HG02981 (cell line): ENCODE results near the gene UTP4.

Experiments
- ATAC-seq: cut with Tn5 transposase; IDR thresholded peaks from one replicate; pipeline ENCODE4 v1.9.1; 2021; ENCODE audit warnings: mild to moderate bottlenecking, moderate library complexity; ENCODE audit not compliant: unreplicated experiment

Gene UTP4

DNA sequence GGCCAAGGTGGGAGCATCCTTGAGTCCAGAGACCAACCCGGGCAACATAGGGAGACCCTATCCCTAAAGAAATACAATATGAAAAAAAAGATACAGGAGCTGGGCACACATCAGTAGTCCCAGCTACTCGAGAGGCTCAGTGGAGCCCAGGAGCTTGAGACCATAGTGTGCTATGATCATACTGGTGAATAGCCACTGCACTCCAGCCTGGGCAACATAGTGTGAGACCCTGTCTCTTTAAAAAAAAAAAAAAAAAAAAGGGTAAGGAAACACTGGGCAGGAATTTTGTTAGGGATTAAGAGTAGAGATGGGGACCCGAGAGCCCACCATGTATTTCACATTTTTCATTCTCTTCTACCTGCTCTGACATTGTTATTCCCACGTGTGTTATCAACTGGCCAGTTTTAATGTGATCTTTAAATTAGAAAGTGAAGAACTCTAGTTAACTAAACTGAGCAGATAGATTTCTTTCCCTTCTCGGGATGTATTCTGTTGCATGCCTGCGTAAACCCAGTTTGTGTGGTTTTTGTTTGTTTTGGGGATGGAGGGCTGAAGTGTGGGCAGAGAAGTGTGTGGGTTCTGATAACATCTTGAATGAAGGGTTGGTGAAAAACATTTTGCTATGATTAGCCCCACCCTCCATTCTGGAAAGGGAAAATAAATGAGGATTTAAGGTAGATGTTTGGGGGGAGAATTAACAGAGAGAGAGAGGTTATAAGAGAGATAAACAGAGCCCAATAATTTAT, 37.3 kb downstream of the UTP4 start:
- ATAC-seq: no peak

DNA sequence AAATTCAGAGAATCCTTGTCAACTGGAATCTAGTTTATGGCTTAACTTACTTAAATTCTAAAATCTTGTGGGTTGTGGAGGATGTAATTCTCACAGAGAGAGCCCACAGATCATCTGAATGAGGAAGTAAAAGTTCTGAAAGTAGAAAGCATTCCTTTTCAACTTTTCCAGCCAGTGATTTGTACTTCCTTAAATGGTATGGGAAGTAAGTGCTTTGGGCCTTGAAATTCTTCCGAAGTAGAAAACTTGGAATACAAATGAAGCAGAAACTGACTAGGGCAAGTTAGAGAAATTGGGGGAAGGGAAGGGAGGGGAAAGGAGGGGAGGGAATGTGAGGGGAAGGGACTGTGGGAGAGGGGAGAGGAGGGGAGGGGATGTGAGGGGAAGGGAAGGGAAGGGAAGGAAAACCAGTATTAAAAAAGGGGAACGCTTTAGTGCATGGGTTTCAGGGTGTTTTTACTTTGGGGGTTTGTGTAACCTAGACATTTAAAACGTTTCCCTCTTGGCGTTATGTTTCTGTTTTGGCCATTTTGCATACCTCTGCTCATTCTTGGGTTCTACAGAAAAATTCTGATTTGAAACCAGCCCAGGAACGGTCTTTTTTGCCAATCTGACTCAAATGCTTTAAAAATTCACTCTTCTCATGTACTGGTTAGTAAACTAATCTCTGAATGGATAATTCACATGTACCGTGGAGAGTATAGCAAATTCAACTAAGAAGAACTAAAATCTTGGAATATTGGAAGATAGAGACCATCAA, 39.1 kb downstream of the UTP4 start:
- ATAC-seq: no peak

DNA sequence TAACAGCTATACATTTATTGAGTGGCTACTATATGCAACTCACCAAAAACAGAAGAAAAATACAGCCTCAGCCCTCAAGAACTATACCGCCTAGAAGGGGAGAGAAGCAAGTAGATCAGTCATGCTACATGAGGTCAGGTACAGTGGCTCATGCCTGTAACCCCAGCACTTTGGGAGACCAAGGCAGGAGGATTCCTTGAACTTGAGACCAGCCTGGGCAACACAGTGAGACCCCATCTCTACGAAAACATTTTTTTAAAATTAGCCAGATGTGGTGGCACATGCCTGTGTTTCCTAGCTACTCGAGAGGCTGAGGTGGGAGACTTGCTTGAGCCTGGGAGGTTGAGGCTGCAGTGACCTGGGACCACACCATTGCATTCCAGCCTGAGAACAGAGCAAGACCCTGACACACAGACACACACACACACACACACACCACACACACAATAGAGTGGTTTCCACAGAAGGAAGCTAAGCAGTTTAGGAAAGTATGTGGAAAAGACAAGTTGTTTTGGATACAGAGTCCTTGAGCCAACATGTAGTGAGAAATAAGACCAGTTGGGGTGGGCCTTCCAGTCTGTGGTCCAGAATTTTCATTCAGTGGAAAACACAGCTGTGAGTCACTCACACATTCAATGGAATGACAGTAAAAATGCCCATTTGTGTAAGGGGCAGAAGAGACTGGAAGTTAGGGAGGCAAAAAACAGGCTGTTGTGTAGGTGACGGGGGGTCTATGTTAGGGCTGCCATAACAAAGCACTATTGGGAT, 43.8 kb downstream of the UTP4 start:
- ATAC-seq: no peak

DNA sequence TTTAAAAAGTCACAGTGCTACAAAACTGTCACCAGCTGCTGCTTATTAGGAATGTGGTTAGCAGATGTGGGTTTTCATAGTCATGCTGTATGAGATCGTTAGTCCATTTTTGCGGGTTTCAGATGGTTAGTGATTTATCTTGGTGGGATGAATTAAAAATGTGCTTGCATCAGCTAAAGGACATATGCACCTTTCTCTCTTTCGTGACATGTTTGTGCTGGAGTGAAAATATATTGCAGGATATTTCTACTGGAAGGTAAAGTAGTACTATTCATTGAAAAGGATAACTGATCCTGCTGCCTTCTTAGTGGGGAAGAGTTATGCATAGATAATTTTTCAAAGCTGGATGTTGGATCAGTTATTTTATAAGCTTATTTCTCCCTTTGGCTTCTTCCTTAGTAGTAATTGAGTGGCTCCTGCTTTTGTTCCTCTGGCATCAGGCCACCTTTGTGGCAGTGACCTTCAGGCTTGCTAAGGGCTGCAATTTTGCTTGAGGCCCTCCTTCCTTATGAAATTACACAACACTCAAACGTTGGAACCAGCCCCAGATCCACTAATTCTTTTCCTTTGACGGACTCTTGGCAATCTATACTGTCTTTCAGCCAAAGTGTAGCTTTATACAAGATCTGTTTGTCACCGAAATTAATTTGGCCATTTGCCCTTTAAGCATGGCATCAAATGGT, 47.0 kb downstream of the UTP4 start:
- ATAC-seq: no peak

DNA sequence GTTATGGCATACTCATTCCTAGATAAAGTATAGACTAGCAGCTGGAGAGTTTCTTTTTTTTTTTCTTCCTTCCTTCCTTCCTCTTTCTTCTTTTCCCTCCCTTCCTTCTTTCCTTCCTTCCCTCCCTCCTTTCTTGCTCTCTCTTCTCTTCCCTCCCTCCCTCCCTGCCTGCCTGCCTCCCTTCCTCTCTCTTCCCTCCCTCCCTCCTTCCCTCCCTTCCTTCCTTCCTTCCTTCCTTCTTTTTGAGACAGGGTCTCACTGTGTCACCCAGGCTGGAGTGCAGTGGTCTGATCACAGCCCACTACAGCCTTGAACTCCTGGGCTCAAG, 47.5 kb downstream of the UTP4 start:
- ATAC-seq: no peak

DNA sequence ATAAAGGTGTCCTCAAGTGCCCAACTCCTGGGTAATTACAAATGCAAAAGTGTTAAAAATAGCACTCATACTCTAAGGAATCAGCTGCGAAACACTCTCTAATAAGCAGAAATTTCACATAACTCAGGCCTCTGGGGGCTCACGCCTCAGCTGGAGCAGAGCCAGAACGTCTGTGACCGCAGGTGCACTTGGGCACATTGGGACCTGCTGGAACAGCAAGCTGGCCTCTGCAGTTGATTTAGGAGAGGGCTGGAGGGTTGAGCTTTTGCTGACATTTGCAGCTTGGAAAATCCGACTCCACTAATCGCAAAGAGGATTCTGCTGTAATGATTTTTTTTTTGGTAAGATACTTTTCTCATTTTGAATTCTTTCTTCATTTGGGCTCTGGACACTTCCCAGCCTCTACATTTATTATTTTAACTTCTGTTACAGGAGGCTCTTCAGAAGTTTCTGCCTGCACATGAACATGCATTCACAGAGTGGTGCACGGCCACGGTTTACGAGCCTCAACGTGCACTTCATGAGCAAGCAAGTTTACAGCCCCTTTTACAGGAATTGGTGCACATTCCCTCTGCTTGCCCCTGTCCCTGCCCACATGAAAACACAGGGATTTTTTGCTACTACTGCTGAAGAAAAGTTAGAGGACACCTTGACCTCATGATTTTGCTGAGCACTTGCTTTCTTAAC, 50.4 kb downstream of the UTP4 start:
- ATAC-seq: no peak

DNA sequence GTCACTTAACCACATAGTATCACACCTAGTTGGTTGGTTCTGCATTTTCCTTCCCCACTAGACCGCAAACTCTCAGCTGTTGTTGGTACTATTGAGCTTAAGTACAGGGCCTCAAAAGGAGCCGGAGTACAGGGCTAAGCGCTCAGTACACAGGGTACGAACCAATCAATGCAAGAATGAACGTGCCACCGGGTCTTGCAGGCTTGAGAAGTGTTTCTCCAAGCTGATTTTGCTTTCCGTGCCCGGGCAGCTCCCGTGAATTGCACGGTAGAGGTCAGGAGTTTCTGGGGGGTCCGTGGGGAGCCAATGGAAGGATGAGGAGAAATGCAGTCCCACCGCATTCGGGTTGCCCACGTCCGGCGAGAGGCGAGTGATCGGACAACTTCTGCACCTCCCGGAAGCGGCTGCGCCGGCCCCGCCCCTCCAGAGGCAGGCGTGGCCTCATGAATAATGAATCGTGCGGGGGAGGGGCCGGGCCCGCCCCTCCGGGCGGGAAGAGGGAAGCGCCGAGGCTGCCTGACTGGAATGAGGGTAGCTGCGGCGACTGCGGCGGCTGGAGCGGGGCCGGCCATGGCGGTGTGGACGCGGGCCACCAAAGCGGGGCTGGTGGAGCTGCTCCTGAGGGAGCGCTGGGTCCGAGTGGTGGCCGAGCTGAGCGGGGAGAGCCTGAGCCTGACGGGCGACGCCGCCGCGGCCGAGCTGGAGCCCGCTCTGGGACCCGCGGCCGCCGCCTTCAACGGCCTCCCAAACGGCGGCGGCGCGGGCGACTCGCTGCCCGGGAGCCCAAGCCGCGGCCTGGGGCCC, 54.4 kb downstream of the UTP4 start, which contains the start of gene SNTB2:
Gene SNTB2 (plus strand): TSS at position 523 of the 804 bp plus-strand sequence. CDS start 3 bp downstream, at position 526.
- peak; percentile 78 for ATAC-seq

DNA sequence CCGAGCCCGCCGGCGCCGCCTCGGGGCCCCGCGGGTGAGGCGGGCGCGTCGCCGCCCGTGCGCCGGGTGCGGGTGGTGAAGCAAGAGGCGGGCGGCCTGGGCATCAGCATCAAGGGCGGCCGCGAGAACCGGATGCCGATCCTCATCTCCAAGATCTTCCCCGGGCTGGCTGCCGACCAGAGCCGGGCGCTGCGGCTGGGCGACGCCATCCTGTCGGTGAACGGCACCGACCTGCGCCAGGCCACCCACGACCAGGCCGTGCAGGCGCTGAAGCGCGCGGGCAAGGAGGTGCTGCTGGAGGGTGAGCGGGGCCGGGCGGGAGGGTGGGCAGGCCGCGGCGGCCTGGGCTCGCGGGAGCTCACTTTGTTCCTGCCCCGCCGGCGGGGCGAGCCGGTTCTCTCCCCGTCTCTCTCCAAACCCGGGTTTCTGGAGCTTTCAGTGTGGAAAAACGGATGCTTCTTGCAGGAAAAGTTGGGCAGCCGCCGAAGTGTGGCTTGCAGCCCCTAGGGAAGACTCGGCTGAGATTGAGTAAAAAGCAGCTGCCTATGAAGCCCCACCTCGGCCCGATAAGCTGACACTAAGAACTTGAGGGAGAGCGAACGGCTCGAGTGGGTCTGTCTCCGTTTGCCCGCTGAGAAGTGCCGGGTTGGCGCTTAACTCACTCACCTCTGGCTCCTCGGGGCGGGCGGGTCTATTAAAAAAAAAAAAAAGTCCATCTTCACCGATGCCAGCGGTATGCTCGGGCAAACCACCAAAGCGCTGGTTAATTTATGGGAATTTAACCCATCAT, 55.2 kb downstream of the UTP4 start:
- peak; percentile 29 for ATAC-seq

DNA sequence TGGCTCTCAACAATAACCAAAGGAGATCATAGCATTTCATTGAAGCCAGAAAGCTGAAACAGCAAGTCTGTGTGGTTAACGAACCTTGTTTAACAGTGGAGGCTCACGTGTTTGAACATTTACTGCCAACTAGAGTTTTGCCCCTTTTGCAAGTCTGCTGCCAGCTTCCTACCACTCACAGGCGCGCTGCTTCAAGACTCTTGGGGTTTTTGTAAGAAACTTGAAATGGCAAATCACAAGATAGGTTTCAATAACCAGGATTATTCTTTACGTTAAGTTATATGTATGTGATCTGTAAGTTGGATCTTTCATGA, 55.7 kb downstream of the UTP4 start:
- ATAC-seq: no peak

DNA sequence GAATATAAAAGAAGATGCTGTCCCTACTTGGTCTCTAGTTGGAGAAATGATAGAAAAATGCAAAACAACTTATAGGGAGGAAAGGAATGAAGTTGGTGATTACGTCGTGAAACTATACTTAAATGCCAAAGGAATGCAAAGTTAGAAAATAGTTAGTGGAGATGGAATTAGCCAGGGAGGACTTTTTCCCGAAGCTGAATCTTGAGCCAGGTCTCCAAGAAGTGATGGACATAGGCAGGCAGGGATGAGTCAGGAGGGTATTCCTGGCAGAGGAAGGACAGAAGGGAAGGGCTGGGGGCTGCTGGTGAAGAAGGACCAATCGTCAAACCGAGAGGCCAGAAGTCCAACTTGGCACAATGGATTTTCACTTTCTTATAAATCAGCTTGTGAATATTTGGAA, 56.3 kb downstream of the UTP4 start:
- ATAC-seq: no peak

DNA sequence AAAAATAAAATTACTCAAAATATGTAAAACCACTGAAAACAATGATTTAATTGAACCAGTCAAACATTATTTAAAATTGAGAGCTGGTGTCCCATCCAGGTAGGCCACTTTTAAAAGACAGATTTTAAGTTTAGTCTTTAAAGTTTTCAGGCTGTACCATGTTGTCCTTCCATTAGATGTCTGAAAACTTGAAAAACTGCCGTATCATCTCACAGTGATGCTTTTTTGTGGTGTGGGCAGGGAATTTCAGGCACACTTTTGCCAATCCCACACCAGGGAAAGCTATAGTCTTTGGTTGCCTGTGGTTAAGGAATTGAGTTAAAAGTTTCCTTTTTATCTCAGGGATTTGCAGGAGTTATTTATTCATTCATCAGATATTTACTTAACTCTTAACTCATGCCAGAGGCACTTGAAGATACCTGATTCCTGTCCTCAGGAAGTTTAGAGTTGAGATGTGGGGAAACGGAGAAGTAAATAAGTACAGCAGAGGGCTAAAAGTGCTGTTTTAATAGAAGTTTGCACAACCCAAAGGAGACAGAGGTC, 57.7 kb downstream of the UTP4 start:
- no peak for ATAC-seq

DNA sequence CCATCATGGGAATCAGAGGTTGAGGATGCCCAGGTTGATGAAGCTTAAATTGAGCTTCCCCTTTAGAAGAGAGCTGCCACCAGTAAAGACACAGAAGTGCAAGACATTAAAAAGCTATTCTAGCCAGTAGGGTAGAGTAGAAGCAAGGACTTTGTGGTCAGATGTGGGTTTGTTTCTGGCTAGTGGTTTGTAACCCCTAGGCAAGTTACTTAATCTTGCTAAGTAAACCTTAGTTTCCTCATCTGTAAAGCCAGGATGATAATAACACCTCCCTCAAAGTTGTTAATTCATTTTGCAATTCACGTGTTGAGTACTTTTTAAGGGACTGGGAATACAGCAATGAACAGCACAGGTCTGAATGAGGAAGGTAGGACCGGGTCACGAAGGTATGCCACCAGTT, 58.1 kb downstream of the UTP4 start:
- no peak for ATAC-seq

DNA sequence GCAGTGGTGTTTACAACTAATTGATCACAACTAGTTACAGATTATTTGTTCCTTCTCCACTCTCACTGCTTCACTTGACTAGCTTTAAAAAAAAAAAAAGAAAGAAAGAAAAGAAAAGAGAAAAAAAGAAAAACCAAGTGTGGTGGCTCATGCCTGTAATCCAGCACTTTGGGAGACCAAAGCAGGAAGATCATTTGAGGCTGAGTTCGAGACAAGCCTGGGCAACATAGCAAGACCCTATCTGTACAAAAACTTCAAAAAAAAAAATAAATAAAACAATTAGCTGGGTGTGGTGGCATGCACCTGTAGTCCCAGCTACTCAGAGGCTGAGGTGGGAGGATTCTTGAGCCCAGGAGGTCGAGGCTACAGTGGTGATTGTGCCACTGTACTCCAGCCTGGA, 58.7 kb downstream of the UTP4 start:
- ATAC-seq: no peak

DNA sequence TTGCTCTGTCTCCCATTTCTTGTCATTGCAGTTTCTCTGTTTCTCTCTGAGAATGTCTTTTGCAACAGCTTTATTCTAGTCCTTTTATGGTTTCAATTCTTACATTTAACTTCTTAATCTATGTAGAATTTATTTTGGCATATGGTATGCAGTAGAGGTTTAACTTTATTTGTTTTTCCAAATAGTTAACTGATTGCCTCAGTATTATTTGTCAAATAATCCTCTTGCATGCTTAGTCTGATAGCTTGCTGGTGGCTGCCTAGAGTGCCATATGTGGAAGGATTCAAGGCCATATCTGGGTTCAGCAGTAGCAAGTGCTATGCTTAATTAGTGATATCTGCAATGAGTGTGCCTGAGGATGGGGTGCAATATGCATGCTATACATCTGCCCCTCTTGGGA, 61.4 kb downstream of the UTP4 start:
- no peak for ATAC-seq

DNA sequence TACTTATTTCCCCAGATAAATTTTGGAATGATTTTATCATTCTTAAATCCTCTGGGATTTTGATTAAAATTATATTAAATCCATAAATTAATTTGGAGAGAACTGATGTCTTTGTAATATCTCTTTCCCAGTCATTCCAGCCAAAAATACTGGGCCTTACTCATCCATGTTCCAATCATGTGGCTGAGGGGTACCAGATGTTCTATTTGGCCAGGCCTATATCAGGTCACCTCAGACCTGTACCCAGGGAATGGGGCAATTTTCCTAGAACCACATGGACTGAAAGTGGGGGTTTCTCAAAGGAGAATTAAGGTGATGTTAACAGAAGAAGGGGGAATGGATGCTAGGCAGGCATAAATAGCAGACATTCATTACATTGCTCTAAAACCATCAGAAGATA, 62.0 kb downstream of the UTP4 start:
- no peak for ATAC-seq

DNA sequence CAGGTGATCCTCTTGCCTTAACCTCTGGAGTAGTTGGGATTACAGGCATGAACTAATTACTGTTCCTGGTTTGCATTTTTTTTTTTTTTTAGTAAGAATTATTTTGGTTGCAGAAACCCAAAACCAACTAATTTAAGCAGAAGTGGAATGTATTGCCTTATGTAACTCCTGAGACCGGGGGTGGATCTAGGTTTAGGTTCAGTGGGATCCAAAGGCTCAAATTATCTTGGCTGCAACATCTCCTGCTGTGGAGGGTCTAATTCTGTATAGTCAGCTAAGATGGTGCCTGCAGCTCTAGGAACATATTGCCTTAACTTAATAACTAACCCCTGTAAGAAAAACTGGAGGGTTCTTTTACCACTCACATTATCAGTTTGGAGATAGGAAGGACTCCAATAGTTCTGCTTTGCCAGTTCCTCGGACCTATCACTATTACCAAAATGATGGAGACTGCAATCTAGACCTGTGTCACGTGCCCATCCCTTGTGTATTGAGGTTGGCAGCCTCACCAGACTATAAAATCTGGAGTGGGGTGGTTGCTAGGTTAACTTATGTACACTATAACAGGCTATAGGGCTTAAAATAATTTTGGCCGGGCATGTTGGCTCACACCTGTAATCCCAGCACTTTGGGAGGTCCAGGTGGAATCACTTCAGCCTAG, 63.0 kb downstream of the UTP4 start:
- no peak for ATAC-seq

DNA sequence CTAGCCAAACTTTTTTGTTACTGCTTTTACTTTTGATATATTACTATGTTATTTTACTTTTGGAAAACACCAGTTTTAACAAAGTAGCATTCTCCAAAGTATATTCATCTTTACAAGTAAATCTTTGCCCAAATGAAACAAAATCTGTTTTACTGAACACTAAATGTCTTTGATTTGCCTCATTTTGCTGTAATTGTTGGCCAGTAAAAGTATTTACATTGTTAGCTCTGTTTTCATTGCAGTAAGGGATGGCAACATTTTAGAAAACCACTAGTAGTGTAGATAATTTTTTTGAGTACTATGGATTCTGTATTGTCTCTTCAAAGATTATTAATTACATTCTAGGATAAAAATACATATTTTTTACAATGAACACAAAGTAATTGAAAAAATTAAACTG, 65.1 kb downstream of the UTP4 start:
- ATAC-seq: no peak

DNA sequence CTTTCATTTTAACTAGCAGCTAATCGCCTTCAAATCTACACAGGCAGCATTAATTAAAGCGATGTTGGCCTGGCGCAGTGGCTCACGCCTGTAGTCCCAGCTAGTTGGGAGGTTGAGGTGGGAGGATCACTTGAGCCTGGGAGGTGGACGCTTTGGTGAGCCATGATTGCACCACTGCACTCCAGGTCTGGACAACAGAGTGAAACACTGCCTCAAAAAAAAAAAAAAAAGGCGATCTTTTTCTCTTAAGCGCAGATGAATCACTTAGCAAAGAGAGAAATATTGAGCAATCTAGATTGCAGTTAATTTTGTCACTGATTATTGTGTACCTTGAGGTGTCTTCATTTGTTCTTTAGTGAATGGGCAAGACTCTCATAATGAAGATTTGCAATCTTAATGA, 66.9 kb downstream of the UTP4 start:
- no peak for ATAC-seq
